GM10248 (cell line): ENCODE measurements around the gene CDKL1.

Source experiments
- CTCF ChIA-PET: fragments of 300-600 bp; sonication (Branson Sonifier 250); formaldehyde crosslinking; extraction: SDS; loops from one replicate; lab custom pipeline; 2021; ENCODE audit warnings: antibody characterized with exemption; lab: Yijun Ruan, JAX
- POLR2A ChIA-PET: fragments of 350-650 bp; sonication (Branson Sonifier 250); formaldehyde crosslinking; extraction: SDS; loops from one replicate; lab custom pipeline; 2020; ENCODE audit warnings: antibody characterized with exemption; lab: Yijun Ruan, JAX
- DNase-seq: peaks from one replicate; pipeline ENCODE4 v3.0.0; 2012; ENCODE audit errors: extremely low spot score
- CTCF ChIP-seq: IDR thresholded peaks from 2 replicates; pipeline ENCODE4 v1.5.1; 2012; ENCODE audit warnings: mild to moderate bottlenecking, low read depth; ENCODE audit errors: extremely low read depth, missing control alignments, control extremely low read depth

CDKL1 gene

GRCh38 chr14:50381008-50381407, 15.7 kb downstream of the CDKL1 start:
- DNase-seq = no peak
- CTCF ChIA-PET = interaction anchor here (1.0 to 2.0 kb wide), 4 partner anchors 16 to 60 kb away, joined by 3 to 6 read pairs (median 4); no protein-coding TSS in a partner anchor
- no peak for TF ChIP-seq CTCF
- POLR2A ChIA-PET = no interaction called here

GRCh38 chr14:50380455-50380854, 16.2 kb downstream of the CDKL1 start:
- ChIA-PET CTCF (interaction anchor here (1.0 to 2.0 kb wide), 5 partner anchors 16 to 60 kb away, joined by 3 to 6 read pairs (median 3); no protein-coding TSS in a partner anchor), POLR2A (no interaction called here)
- DNase-seq = no peak
- no peak for TF ChIP-seq CTCF

GRCh38 chr14:50379563-50379962, 17.1 kb downstream of the CDKL1 start:
- ChIA-PET CTCF (interaction anchor here (1.3 kb wide), 1 partner anchor 24 kb away, joined by 3 read pairs; no protein-coding TSS in a partner anchor), POLR2A (no interaction called here)
- no peak for DNase-seq
- TF ChIP-seq CTCF = no peak

- CTCF ChIA-PET = interaction anchor here (0.5 kb wide), 1 partner anchor 113 kb away, joined by 3 read pairs; no protein-coding TSS in a partner anchor
- POLR2A ChIA-PET = no interaction called here
- no peak for DNase-seq
- no peak for TF ChIP-seq CTCF
Measured at GRCh38 chr14:50377550-50378085, 19.1 kb downstream of the CDKL1 start.

- ChIA-PET POLR2A (no interaction called here), CTCF (no interaction called here)
- no peak for DNase-seq
- TF ChIP-seq CTCF = no peak
Measured at GRCh38 chr14:50375760-50376159, 20.9 kb downstream of the CDKL1 start.

GRCh38 chr14:50373959-50374358, 22.7 kb downstream of the CDKL1 start:
- POLR2A ChIA-PET = no interaction called here
- CTCF ChIA-PET = interaction anchor here (1.0 to 1.6 kb wide), 5 partner anchors 9 to 54 kb away, joined by 3 to 4 read pairs (median 3); no protein-coding TSS in a partner anchor
- no peak for DNase-seq
- TF ChIP-seq CTCF = no peak
